A549 (cell line): ENCODE results near the gene SGPL1. TPM values are rescaled to one million over a fixed set of nuclear protein-coding genes. Genes with fewer than 3 reads are reported as not detected.
"Not testable (repeated sequence)": the region's sequence is repeated elsewhere in the genome, so short reads cannot be mapped to it uniquely, and the experiment has no call there.

ENCODE experiments used
- ATAC-seq, 2 experiments: fragments of 200-7000 bp in 1 of 2; fragments of >200 bp in 1 of 2; cut with Nextera tagmentation in 1 of 2; cut with Tn5 transposase in 1 of 2; 3 replicates each; pipeline versions ENCODE4 v1.8.0 to v1.9.1; 2018 to 2020; ENCODE audit warnings: mild to moderate bottlenecking in 1 of 2, moderate library complexity in 1 of 2
- CTCF ChIA-PET: fragments of 300-600 bp; sonication (Branson Sonifier 250); formaldehyde crosslinking; extraction: SDS; loops from one replicate; lab custom pipeline; 2021; ENCODE audit warnings: antibody characterized with exemption, inconsistent platforms; lab: Yijun Ruan, JAX
- POLR2A ChIA-PET: fragments of 350-600 bp; formaldehyde crosslinking; extraction: SDS; loops from one replicate; lab custom pipeline; 2021; ENCODE audit warnings: antibody characterized with exemption, inconsistent platforms; lab: Yijun Ruan, JAX
- DNase-seq, 2 experiments: peaks; one replicate each; pipeline versions ENCODE4 v3.0.0 to v3.0.0-alpha.2; 2011 to 2016; ENCODE audit warnings: low read depth in 1 of 2, low spot score in 1 of 2
- FAIRE-seq: peaks from 2 replicates; lab custom pipeline; 2011; peaks lifted over from hg19 to GRCh38; lab: Jason Lieb, UNC
- H3K27ac ChIP-seq, 2 experiments: fragments of >200 bp; sonication (Bioruptor Twin); formaldehyde crosslinking; 3 replicates each; pipeline ENCODE4 v1.5.1; 2016 to 2017
- H3K4me1 ChIP-seq: fragments of >200 bp; sonication (Bioruptor Twin); formaldehyde crosslinking; 3 replicates; pipeline ENCODE4 v1.6.1; 2016
- H3K4me2 ChIP-seq: fragments of >200 bp; sonication (Bioruptor Twin); formaldehyde crosslinking; 3 replicates; pipeline ENCODE4 v1.6.1; 2016
- H3K4me3 ChIP-seq: fragments of >200 bp; sonication (Bioruptor Twin); formaldehyde crosslinking; 3 replicates; pipeline ENCODE4 v1.5.1; 2016
- H3K9me3 ChIP-seq: fragments of >200 bp; sonication (Bioruptor Twin); formaldehyde crosslinking; 3 replicates; pipeline ENCODE4 v1.6.1; 2016
- ATOH8 ChIP-seq: fragments of 250-450 bp; sonication (Bioruptor Pico); IDR thresholded peaks from 2 replicates; pipeline ENCODE4 v1.5.0; 2020; ENCODE audit warnings: low read depth, mild to moderate bottlenecking, moderate library complexity
- BHLHE40 ChIP-seq: IDR thresholded peaks from 2 replicates; pipeline ENCODE4 v1.6.1; 2012; ENCODE audit warnings: low read depth, low read length, inconsistent platforms
- CTCF ChIP-seq: fragments of >200 bp; sonication (Bioruptor Twin); formaldehyde crosslinking; IDR thresholded peaks from 3 replicates; pipeline ENCODE4 v1.5.1; 2016
- EHF ChIP-seq: fragments of 250-450 bp; sonication (Bioruptor Pico); IDR thresholded peaks from 2 replicates; pipeline ENCODE4 v1.5.0; 2020; ENCODE audit warnings: mild to moderate bottlenecking
- EP300 ChIP-seq, 2 experiments: fragments of >200 bp; sonication (Bioruptor Twin); formaldehyde crosslinking; IDR thresholded peaks; 2 replicates in 1 of 2; 3 replicates in 1 of 2; pipeline ENCODE4 v1.6.1; 2016 to 2017
- ESRRA ChIP-seq: fragments of 150-350 bp; IDR thresholded peaks from 2 replicates; pipeline ENCODE4 v1.6.1; 2014; ENCODE audit warnings: mild to moderate bottlenecking, low read length, borderline replicate concordance
- FOSB ChIP-seq: fragments of 250-450 bp; sonication (Bioruptor Pico); IDR thresholded peaks from 2 replicates; pipeline ENCODE4 v1.5.0; 2020; ENCODE audit warnings: mild to moderate bottlenecking, moderate library complexity
- HDAC2 ChIP-seq: fragments of 200-600 bp; sonication (generic); IDR thresholded peaks from 2 replicates; pipeline ENCODE4 v1.6.1; 2016
- HOXB13 ChIP-seq: fragments of 250-450 bp; sonication (Bioruptor Pico); IDR thresholded peaks from 2 replicates; pipeline ENCODE4 v1.5.0; 2020; ENCODE audit warnings: low read depth, mild to moderate bottlenecking, moderate library complexity
- JUNB ChIP-seq: fragments of >200 bp; sonication (Bioruptor Twin); formaldehyde crosslinking; IDR thresholded peaks from 2 replicates; pipeline ENCODE4 v1.6.1; 2016
- MYC ChIP-seq: IDR thresholded peaks from 2 replicates; pipeline ENCODE4 v1.6.1; 2012; ENCODE audit warnings: mild to moderate bottlenecking, inconsistent platforms, low read length, improper control_type of control experiment, borderline replicate concordance
- NPAS2 ChIP-seq: fragments of 250-450 bp; sonication (Bioruptor Pico); IDR thresholded peaks from 2 replicates; pipeline ENCODE4 v1.8.0; 2022; ENCODE audit warnings: mild to moderate bottlenecking, moderate library complexity, borderline replicate concordance
- NR3C1 ChIP-seq: fragments of >200 bp; sonication (Bioruptor Twin); formaldehyde crosslinking; IDR thresholded peaks from 3 replicates; pipeline ENCODE4 v1.6.1; 2017
- RFX5 ChIP-seq: fragments of 450-650 bp; IDR thresholded peaks from 2 replicates; pipeline ENCODE4 v1.7.1; 2014; ENCODE audit warnings: antibody characterized with exemption, mild to moderate bottlenecking, moderate library complexity
- SREBF2 ChIP-seq: fragments of 450-650 bp; IDR thresholded peaks from 2 replicates; pipeline ENCODE4 v1.6.1; 2014; ENCODE audit warnings: mild to moderate bottlenecking, moderate library complexity
- TFCP2L1 ChIP-seq: fragments of 250-450 bp; sonication (Bioruptor Pico); IDR thresholded peaks from 2 replicates; pipeline ENCODE4 v1.5.0; 2021; ENCODE audit warnings: mild to moderate bottlenecking
- ZC3H11A ChIP-seq: fragments of 450-650 bp; IDR thresholded peaks from 2 replicates; pipeline ENCODE4 v1.6.1; 2014; ENCODE audit warnings: antibody characterized with exemption, mild to moderate bottlenecking
- ZFP36 ChIP-seq: fragments of 450-650 bp; IDR thresholded peaks from 2 replicates; pipeline ENCODE4 v1.6.1; 2014; ENCODE audit warnings: borderline replicate concordance; ENCODE audit not compliant: partially characterized antibody
- WGBS: methylation state at CpG from one replicate; pipeline ENCODE4 v1.1.6; 2017; ENCODE audit errors: missing lambda C conversion rate; 5-methylcytosine and 5-hydroxymethylcytosine counted together
- polyA plus RNA-seq, 4 experiments: library from polyadenylated mRNA; depleted of rRNA in 3 of 4; stranded (reverse); fragments of >200 nt; fragmentation: RNase III in 1 of 4; extraction: RNeasy Plus Mini Kit Qiagen cat#74134 plus additional on column Dnase treatment in 1 of 4; gene quantifications; 2 replicates in 3 of 4; 3 replicates in 1 of 4; pipeline ENCODE4 v1.2.3, GENCODE V29; 2011 to 2017
- TF ChIP-seq, protein P1 (sequence below): IDR thresholded peaks from 2 replicates; pipeline ENCODE4 v1.6.1; 2012; ENCODE audit warnings: low read depth, borderline replicate concordance
- TF ChIP-seq, protein P2 (sequence below): fragments of 250-450 bp; sonication (Bioruptor Pico); IDR thresholded peaks from 2 replicates; pipeline ENCODE4 v1.5.0; 2021; ENCODE audit warnings: mild to moderate bottlenecking, moderate library complexity, borderline replicate concordance

SGPL1 gene
- polyA plus RNA-seq, 2 of the 4 experiments (the other 2 are of a cell fraction) = 32.2 to 49.8 TPM

GRCh38 chr10:70853457-70853856, 37.7 kb downstream of the SGPL1 start:
- FAIRE-seq (no peak), DNase-seq (no peak), ATAC-seq (no peak)
- Histone ChIP-seq H3K4me2 (no peak overlapping the region), H3K9me3 (no peaks in the 10 kb centered on the region), H3K4me1 (peaks cover 16% of the 10 kb centered on the region; the same call in 2 of the 3 replicates), H3K27ac (no peak overlapping the region), H3K4me3 (no peak overlapping the region)
- WGBS = 93% methylated on average over 1 of the region's 1 CpG
- TF ChIP-seq ATOH8 (CRISPR knock-in tag) (no peak), MYC (no peak), EHF (no peak), SREBF2 (no peak)
- ChIA-PET POLR2A (no interaction called here), CTCF (interaction anchor here (0.8 to 1.3 kb wide), 4 partner anchors 9 to 392 kb away, joined by 3 to 5 read pairs (median 4); no protein-coding TSS in a partner anchor)

DNA sequence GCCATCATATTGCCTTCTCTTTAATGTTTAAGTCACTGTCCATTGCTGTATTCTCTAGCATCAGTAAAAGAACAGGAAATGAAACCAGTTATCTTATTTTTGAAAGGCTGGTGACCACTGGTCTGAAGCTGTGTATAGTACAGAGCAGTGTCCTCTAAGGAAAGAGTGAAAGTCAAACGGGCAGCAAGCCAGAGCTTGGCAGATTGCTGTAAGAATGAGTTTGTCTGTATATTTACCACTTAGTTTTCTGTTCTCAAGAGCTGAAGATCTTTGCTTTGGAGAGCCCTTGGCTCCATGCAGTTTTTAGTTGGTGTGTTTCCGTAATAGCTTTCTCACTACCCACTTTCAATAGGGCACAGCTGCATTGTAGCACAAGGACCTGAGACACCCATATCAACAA, 40.7 kb downstream of the SGPL1 start:
- WGBS = 57% methylated on average over 2 of the region's 2 CpGs
- no peak for FAIRE-seq
- ChIA-PET CTCF (interaction anchor here (0.8 to 1.9 kb wide), 3 partner anchors 27 to 297 kb away, joined by 3 to 6 read pairs (median 3); partner anchors contain the start of gene SGPL1), POLR2A (no interaction called here)
- no peak for ATAC-seq
- TF ChIP-seq RFX5 (no peak), NR3C1 (no peak), NPAS2 (no peak), ESRRA (no peak), BHLHE40 (no peak), ZFP36 (no peak), TFCP2L1 (no peak)
- Histone ChIP-seq H3K4me3 (no peak overlapping the region), H3K27ac (no peak overlapping the region), H3K4me2 (no peak overlapping the region), H3K9me3 (no peaks in the 10 kb centered on the region), H3K4me1 (peaks cover 9% of the 10 kb centered on the region; the same call in 1 of the 3 replicates)
- no peak for DNase-seq

- DNase-seq (no peak), ATAC-seq (no peak), FAIRE-seq (no peak)
- TF ChIP-seq HDAC2 = no peak
- TF ChIP-seq CTCF = no peak
- no peak for TF ChIP-seq EP300 (IDR thresholded peaks at IDR 0.05)
- TF ChIP-seq, protein P1, sequence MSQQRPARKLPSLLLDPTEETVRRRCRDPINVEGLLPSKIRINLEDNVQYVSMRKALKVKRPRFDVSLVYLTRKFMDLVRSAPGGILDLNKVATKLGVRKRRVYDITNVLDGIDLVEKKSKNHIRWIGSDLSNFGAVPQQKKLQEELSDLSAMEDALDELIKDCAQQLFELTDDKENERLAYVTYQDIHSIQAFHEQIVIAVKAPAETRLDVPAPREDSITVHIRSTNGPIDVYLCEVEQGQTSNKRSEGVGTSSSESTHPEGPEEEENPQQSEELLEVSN = no peak
- TF ChIP-seq, protein P2, sequence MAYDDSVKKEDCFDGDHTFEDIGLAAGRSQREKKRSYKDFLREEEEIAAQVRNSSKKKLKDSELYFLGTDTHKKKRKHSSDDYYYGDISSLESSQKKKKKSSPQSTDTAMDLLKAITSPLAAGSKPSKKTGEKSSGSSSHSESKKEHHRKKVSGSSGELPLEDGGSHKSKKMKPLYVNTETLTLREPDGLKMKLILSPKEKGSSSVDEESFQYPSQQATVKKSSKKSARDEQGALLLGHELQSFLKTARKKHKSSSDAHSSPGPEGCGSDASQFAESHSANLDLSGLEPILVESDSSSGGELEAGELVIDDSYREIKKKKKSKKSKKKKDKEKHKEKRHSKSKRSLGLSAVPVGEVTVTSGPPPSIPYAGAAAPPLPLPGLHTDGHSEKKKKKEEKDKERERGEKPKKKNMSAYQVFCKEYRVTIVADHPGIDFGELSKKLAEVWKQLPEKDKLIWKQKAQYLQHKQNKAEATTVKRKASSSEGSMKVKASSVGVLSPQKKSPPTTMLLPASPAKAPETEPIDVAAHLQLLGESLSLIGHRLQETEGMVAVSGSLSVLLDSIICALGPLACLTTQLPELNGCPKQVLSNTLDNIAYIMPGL = no peak
- no peak for TF ChIP-seq FOSB (CRISPR knock-in tag)
- no peak for TF ChIP-seq HOXB13
- no peak for TF ChIP-seq ZC3H11A
- no peak for TF ChIP-seq ZFP36
- TF ChIP-seq NPAS2 = no peak
- no peak for TF ChIP-seq JUNB
- H3K4me3 ChIP-seq = no peak overlapping the region
- H3K4me1 ChIP-seq = peaks cover 3% of the 10 kb centered on the region; the same call in 1 of the 3 replicates
- CTCF ChIA-PET = interaction anchor here (0.6 to 1.7 kb wide), 6 partner anchors 13 to 44 kb away, joined by 3 to 4 read pairs (median 3); partner anchors contain the start of gene SGPL1
- 74% methylated on average over 5 of the region's 5 CpGs for WGBS
- H3K4me2 ChIP-seq = no peak overlapping the region
- no peaks in the 10 kb centered on the region for H3K9me3 ChIP-seq
- no peak overlapping the region for H3K27ac ChIP-seq
- POLR2A ChIA-PET = no interaction called here
Observed at GRCh38 chr10:70858759-70859158, 43.0 kb downstream of the SGPL1 start.

DNA sequence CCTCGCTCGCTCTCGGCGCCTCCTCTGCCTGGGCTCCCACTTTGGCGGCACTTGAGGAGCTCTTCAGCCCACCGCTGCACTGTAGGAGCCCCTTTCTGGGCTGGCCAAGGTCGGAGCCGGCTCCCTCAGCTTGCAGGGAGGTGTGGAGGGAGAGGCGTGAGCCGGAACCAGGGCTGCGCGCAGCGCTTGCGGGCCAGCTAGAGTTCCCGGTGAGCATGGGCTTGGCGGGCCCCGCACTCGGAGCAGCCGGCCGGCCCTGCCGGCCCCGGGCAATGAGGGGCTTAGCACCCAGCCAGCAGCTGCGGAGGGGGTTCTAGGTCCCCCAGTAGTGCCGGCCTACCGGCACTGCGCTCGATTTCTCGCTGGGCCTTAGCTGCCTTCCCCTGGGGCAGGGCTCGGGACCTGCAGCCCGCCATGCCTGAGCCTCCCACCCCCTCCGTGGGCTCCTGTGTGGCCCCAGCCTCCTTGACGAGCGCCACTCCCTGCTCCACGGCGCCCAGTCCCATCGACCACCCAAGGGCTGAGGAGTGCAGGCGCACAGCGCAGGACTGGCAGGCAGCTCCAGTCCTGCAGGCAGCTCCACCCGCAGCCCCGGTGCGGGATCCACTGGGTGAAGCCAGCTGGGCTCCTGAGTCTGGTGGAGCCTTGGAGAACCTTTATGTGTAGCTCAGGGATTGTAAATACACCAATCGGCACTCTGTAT, 45.9 kb downstream of the SGPL1 start:
- 89% methylated on average over 18 of the region's 42 CpGs for WGBS
- ATAC-seq, H3K4me3 ChIP-seq, H3K9me3 ChIP-seq, POLR2A ChIA-PET, H3K4me2 ChIP-seq, H3K27ac ChIP-seq, H3K4me1 ChIP-seq, FAIRE-seq, DNase-seq: not testable (repeated sequence)
- CTCF ChIA-PET = interaction anchor here (1.1 to 1.8 kb wide), 5 partner anchors 8 to 19 kb away, joined by 3 to 4 read pairs (median 3); no protein-coding TSS in a partner anchor
